ENCODE data around the gene DCDC2C.

DCDC2C gene

GRCh38 chr2:3785220-3785889 is 82.0 kb downstream of the DCDC2C start:
- Histone ChIP-seq H3K4me3 (ENCODE audit: low read depth, low read length, poor library complexity, severe bottlenecking) (no peak overlapping the region), H3K4me1 (ENCODE audit: insufficient read depth, low read length, severe bottlenecking) (peaks cover 4% of the 10 kb centered on the region), H2AFZ (ENCODE audit: low read length) (no peak overlapping the region), H3K4me2 (ENCODE audit: low read length) (no peak overlapping the region), H3K36me3 (ENCODE audit: insufficient read depth, low read length) (no peaks in the 10 kb centered on the region), H3K27me3 (ENCODE audit: insufficient read depth, low read length) (0 out of 2 replicates have a peak, but pooled peaks cover 4% of the 10 kb centered on the region), H3F3A (ENCODE audit: insufficient read depth, low read length) (no peaks in the 10 kb centered on the region), H3K79me2 (ENCODE audit: insufficient read depth, low read length) (no peaks in the 10 kb centered on the region), H3K27ac (ENCODE audit: low read depth, low read length, poor library complexity, severe bottlenecking) (no peak overlapping the region), H4K20me1 (ENCODE audit: insufficient read depth, low read length) (no peaks in the 10 kb centered on the region), H3K9me2 (ENCODE audit: low read depth, low read length) (no peaks in the 10 kb centered on the region), H3K9me3 (ENCODE audit: low read length) (no peaks in the 10 kb centered on the region), H3K9ac (ENCODE audit: low read length) (no peak overlapping the region)
- no peak for TF ChIP-seq EZH2 (IDR thresholded peaks at IDR 0.05; ENCODE audit: borderline replicate concordance, low read length)
- TF ChIP-seq CTCF (IDR thresholded peaks at IDR 0.05; ENCODE audit: low read length): no peak

GRCh38 chr2:3785890-3786273 is 82.5 kb downstream of the DCDC2C start:
- Histone ChIP-seq H3K27ac (ENCODE audit: low read depth, low read length, poor library complexity, severe bottlenecking) (no peak overlapping the region), H3K27me3 (ENCODE audit: insufficient read depth, low read length) (0 out of 2 replicates have a peak, but pooled peaks cover 4% of the 10 kb centered on the region), H3F3A (ENCODE audit: insufficient read depth, low read length) (no peaks in the 10 kb centered on the region), H4K20me1 (ENCODE audit: insufficient read depth, low read length) (no peaks in the 10 kb centered on the region), H2AFZ (ENCODE audit: low read length) (no peak overlapping the region), H3K9me2 (ENCODE audit: low read depth, low read length) (no peaks in the 10 kb centered on the region), H3K9me3 (ENCODE audit: low read length) (no peaks in the 10 kb centered on the region), H3K4me2 (ENCODE audit: low read length) (no peak overlapping the region), H3K9ac (ENCODE audit: low read length) (no peak overlapping the region), H3K4me1 (ENCODE audit: insufficient read depth, low read length, severe bottlenecking) (no peaks in the 10 kb centered on the region), H3K79me2 (ENCODE audit: insufficient read depth, low read length) (no peaks in the 10 kb centered on the region), H3K36me3 (ENCODE audit: insufficient read depth, low read length) (no peaks in the 10 kb centered on the region), H3K4me3 (ENCODE audit: low read depth, low read length, poor library complexity, severe bottlenecking) (no peak overlapping the region)
- no peak for TF ChIP-seq CTCF (IDR thresholded peaks at IDR 0.05; ENCODE audit: low read length)
- TF ChIP-seq EZH2 (IDR thresholded peaks at IDR 0.05; ENCODE audit: borderline replicate concordance, low read length): no peak

GRCh38 chr2:3787768-3788167 is 84.4 kb downstream of the DCDC2C start:
- Histone ChIP-seq H3K9me3 (ENCODE audit: low read length) (no peaks in the 10 kb centered on the region), H3K9me2 (ENCODE audit: low read depth, low read length) (no peaks in the 10 kb centered on the region), H3K4me3 (ENCODE audit: low read depth, low read length, poor library complexity, severe bottlenecking) (no peak overlapping the region), H3K27me3 (ENCODE audit: insufficient read depth, low read length) (0 out of 2 replicates have a peak, but pooled peaks cover 4% of the 10 kb centered on the region), H3K4me1 (ENCODE audit: insufficient read depth, low read length, severe bottlenecking) (no peaks in the 10 kb centered on the region), H2AFZ (ENCODE audit: low read length) (no peak overlapping the region), H3F3A (ENCODE audit: insufficient read depth, low read length) (no peaks in the 10 kb centered on the region), H3K79me2 (ENCODE audit: insufficient read depth, low read length) (no peaks in the 10 kb centered on the region), H3K4me2 (ENCODE audit: low read length) (no peak overlapping the region), H4K20me1 (ENCODE audit: insufficient read depth, low read length) (no peaks in the 10 kb centered on the region), H3K36me3 (ENCODE audit: insufficient read depth, low read length) (no peaks in the 10 kb centered on the region), H3K27ac (ENCODE audit: low read depth, low read length, poor library complexity, severe bottlenecking) (no peak overlapping the region), H3K9ac (ENCODE audit: low read length) (no peak overlapping the region)
- TF ChIP-seq CTCF (IDR thresholded peaks at IDR 0.05; ENCODE audit: low read length): no peak
- TF ChIP-seq EZH2 (IDR thresholded peaks at IDR 0.05; ENCODE audit: borderline replicate concordance, low read length): no peak
